ENCODE results near the gene SLC23A2.

Gene SLC23A2

DNA sequence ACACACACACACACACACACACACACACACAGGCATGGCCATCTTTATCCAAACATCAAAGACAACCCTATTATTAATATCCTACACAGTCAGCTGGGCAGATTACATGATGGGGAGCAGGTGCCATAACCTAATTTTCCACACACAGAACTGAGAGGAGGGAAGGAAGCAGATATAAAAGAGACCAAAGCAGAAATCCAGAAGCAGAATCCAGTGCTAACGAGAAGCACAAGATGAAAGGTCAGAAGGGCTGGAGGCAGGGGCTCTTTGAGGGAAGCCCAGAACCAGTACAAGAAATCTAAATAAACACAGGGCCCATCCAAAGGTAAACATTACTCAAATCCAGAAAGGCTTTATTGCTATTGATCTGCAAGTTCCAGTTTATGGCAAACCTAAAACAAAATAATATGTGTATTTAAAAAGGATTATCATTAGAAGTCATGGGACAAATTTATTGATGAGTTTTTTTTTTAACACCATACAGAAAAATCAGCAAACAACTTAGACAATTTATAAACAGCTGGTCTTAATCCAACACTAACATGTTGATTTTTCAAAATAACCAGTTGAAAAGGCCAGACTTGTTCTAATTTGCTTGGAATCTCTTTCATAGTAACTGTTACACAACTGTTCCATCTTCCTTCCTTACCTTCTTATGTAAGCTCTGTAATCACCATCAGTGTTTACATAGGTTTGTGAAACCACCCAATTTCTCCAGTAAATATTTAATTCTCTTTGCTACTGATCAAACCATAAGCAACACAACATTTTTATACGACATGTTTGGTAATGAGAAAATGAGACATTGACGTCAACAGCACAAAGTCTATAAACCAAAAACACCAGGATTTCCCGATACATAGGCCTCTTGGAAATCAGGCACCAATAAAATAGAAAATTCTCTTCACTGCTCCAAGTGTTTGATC, 34.2 kb downstream of the SLC23A2 start:
- no peak for DNase-seq (ENCODE audit: low spot score)

DNA sequence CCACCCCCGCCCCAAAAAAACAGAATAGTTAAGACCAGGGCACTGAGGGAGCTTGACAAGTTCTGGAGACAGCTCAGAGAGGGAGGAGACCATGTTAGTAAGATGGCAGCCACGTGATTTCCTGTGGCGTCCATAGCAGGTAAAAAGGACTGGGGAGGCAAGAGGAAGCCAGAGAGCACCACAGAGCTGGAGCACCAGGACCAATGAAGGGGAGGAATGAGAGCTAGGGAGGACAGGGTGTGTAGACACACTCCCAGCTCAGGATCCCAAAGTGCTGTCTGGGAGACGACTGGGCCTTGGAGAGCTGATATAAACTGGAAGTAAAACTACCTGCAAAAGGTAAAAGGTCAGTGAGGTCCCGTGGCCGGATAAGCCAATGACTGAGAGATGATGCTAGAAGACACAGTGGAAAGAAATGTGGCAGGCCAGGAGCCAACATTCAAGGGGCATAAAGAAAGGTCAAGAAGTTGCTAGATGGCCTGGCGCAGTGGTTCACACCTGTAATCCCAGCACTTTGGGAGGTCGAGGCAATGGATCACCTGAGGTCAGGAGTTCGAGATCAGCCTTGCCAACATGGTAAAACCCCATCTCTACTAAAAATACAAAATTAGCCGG, 39.0 kb downstream of the SLC23A2 start:
- DNase-seq (ENCODE audit: low spot score) = no peak

DNA sequence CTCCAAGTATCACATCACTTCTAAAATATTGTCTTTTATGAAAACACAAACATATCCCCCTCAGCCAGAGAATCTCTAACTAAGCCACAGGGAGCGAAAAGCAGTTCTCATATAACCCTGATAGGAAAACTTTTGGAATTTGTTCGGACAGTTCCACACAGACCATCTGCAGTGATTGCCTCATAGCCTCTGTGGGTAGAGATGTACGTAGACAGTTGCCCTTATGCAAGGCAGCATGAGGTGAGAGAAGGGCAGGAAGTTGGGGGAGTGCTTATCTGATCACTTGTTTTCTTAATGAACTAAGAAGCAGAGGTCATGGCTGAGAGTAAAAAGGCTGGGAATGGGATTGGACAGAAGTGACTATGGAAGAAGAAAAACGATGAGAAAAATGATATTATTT, 39.6 kb downstream of the SLC23A2 start:
- peak; percentile 42 for DNase-seq (ENCODE audit: low spot score)

DNA sequence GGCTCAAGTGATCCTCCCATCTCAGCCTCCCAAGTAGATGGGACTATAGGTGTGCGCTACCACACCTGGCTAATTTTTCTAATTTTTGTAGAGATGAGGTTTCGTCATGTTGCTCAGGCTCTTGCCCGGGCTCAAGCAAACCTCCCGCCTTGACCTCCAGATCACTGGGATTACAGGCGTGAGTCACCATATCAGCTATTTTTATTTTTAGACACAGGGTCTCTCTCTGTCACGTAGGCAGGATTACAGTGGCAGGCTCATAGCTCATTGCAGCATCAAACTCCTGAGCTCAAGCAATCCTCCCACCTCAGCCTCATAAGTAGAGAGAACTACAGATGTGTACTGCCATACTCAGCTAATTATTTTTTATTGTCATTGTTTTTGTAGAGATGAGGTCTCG, 41.7 kb downstream of the SLC23A2 start:
- DNase-seq (ENCODE audit: low spot score) = no peak

DNA sequence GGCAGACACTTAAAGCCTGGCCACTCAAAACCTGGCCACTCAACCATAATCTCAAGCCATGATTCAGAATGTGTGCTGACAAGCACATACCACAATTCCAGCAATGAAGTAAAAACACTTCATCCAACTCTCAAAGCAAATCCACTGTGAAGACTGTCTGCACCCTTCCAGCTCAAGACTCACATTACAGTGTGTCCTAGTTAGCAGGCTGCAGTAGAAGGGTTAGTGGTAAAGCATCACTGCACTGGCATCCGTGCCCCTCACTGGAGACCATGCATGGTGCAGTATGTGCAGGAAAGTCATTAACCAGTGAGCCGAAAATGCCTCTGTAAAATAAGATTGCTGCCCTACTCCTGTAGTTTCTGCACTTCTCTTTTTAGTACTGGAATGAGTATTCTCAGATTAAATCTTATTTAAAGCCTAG, 43.4 kb downstream of the SLC23A2 start:
- DNase-seq (ENCODE audit: low spot score) = no peak

DNA sequence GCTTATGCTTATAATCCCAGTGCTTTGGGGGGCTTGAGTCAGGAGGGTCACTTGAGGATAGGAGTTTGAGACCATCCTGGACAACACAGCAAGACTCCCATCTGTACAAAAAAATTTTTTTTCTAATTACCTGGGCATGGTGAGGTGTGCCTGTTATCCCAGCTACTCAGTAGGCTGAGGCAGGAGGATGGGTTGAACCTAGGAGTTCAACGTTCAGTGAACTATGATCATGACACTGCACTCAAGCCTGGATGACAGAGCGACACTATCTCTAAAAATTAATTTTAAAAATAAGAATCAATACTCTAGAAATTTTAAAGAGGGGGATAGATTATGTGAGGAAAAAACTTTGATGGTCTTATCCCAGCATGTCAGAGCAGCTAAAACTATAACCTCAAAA, 44.1 kb downstream of the SLC23A2 start:
- DNase-seq (ENCODE audit: low spot score) = no peak

DNA sequence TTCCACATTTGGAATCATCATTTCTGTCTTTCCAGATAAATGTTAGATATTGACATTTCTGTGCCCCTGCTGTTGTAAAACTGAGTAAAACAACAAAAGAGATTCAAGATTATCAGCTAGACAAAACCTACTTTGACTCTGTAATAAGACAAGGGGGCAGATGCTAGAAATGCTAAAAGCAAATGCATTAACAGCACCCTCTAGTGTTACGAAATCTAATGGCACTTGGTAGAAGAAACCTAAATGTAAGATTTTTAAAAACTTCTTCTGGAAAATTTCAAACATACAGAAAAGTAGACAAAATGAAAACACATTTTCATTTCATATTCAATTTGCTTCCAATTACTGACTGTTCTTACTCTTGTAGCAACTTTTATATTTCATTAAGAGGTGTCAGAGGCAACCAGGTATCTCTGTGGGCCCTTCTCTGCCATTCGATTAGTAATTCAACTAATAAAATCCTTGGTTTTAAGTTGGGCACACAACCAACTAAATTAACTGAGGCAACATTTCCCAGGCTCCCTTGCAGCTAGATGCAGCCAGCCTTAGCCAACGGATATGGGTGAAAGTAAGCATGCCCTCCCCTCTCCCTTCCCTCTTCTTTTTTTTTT, 45.0 kb downstream of the SLC23A2 start:
- peak; percentile 79 for DNase-seq (ENCODE audit: low spot score)

DNA sequence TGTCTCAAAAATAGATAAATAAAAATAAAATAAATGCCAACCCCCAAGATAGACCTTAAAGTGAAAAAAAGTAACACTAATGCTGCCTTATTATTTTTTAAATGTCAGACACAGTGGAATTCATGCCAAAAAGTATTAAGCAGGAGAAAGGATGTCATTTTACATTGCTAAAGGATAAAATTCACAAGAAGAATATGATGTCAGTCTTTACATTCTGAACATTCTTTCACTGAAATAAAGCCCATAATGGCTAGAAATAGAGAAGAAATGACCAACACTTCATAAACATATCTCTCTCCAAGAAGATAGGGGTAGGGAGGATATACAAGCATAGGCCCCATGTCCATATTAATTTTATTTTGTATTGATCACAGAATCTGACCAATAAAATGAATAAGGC, 47.4 kb downstream of the SLC23A2 start:
- no peak for DNase-seq (ENCODE audit: low spot score)

DNA sequence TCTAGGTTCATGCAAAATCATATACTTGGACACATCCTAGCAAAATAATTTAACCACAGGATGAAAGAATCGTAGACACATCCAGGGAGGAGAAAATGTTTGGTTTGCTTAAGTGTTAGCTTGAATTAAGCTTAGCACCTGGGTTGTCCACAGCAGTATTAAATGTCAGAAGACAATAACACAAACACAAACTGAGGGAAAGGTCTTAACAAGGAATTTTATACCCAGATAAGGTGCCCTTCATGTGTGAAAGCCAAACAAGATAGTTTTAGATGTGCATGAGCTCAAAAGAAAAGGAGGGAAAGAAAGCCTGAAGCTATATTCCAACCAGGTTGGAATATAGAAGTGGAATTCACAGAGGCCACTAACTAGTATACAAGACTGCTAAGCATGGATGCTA, 49.1 kb downstream of the SLC23A2 start:
- no peak for DNase-seq (ENCODE audit: low spot score)

DNA sequence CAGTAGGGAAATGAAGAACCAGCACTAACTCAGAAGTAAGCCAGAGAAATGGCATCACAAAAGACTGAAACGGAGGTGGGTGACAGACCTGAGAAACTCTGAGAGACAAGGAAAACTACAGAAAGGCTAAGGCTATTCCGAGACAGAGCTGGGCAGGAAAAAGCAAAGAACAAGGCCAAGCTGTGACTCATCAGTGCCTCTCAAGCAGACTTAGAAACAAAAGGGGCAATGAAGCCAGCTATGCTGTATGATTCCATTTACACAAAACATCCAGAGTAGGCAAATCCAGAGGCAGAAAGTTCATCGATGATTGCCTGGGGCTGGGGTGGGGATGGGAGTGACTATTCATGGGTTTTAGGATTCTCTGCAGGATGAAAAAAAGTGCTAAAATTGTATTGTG, 50.0 kb downstream of the SLC23A2 start:
- peak; percentile 100 for DNase-seq (ENCODE audit: low spot score)

DNA sequence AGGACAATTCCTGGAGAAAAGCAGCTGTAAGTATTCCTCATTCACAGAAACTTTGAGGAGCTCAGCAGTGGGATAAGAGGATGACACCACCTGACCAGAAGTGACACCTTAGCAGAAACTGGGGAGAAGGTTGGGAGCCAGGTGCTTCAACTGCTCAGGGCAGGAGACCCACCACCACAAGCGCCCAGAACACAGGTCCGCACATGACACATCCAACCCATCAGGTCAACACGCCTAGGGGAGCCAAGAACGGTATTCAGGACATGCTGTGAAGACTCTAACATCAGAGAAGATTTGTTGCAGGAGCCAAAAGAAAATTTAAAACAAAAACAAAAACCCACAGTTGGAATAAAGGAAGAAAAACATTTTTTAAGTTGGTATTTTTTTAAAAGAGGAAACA, 50.5 kb downstream of the SLC23A2 start:
- no peak for DNase-seq (ENCODE audit: low spot score)

DNA sequence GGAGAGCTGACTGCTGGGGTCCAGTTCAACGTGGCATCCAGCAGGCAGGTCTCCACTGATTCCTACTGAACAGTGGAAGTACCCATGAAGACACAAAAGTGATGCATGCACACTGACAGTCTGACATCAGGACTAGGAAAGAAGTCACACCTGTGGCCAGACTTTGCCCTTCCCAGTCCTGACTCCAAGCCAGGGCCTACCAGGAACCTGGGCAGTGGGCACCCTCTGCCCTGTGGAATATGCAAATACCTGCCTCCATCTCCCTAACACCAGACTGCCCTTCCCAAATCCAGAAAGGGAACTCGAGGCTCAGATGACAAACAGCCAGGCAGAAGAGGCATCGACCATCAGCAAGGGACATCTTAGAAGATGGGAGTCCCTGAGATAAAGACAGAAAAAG, 50.9 kb downstream of the SLC23A2 start:
- DNase-seq (ENCODE audit: low spot score) = no peak

DNA sequence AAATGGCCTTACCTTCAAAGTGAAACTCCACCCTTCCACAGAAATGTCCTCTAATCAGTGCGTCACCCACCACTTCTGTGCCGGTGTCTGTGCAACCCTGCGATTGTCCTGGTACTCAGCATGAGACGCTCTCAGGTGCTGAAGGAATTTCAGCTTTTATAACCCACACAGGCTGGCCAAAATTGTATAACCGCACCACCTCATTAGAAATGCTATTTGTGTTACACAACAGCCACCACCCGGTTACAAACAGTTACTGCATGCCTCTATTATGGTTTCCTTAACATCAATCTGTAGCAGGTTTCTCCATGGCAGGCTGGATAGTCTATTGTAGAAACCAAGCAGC, 51.5 kb downstream of the SLC23A2 start:
- DNase-seq (ENCODE audit: low spot score) = no peak

DNA sequence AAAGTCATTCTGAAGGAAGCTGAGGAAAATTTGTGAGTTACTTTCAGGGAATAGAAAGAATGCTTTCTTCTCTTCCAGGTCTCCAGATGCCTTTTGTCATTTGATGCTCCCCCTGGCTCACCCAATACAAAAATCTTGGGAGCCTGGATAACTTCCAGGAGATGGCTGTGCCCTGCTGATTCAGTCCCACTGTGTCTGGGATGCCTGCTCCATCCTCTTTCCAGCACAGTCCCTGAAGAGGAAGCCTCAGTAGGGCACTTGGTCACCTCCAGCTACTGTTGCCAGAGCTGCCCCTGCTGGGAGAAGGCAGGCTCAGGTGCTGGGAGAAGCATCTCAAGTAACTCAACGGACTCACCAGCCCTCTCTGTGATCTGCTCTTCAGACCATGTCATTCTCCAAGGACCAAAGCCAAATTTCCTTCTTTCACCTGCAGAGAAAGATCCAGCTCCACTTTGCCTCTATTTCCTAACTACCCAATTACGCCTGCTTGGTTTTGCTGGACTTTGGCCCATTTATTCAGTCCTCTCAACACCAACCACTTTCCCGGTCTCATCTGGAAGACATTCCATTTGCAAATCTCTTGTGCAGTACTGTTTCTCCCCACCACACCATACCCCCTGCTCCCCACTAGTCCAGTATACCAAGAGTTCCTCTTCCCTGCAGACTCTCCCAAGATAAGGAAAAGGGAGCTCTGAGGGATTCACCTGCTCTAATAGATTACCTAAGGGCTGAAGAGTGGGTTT, 53.3 kb downstream of the SLC23A2 start:
- DNase-seq (ENCODE audit: low spot score) = no peak

DNA sequence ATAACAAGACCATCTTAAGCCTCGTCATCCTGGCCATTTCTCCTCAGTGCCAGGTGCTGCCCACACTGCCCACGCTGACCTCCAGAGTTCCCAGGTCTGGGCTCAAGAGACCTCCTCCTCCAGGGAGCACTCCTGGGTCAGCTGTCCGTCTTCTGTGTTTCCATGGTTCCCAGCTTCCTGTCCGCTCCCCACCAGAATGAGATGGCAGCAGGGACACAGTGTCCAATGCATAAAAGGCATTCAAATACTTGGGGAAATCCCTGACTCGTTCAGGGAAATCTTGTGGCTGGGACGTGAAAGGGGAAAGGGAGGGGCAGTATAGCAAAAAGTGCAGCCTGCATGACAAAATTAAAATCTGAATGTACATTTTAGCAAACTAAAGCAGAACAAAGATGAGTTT, 54.3 kb downstream of the SLC23A2 start:
- DNase-seq (ENCODE audit: low spot score) = no peak

DNA sequence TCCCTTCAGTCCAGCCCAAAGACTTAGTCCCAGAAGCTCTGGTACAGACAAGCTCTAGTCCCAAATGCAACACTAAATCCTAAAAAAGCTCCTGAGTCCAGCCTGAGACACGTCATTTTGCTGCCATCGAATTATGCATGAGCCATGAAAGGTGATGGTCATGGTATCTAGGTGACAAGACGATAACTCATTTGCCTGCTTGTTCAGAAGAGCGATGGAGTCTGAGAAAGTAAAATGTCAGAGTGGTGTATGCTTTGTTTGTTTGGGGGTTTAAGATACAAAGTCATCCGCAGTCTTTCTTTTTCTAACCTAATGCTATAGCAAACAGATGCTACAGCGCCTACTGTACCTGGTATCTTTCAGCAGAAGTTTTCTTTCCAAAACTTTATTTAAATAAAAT, 54.7 kb downstream of the SLC23A2 start:
- DNase-seq (ENCODE audit: low spot score) = no peak

DNA sequence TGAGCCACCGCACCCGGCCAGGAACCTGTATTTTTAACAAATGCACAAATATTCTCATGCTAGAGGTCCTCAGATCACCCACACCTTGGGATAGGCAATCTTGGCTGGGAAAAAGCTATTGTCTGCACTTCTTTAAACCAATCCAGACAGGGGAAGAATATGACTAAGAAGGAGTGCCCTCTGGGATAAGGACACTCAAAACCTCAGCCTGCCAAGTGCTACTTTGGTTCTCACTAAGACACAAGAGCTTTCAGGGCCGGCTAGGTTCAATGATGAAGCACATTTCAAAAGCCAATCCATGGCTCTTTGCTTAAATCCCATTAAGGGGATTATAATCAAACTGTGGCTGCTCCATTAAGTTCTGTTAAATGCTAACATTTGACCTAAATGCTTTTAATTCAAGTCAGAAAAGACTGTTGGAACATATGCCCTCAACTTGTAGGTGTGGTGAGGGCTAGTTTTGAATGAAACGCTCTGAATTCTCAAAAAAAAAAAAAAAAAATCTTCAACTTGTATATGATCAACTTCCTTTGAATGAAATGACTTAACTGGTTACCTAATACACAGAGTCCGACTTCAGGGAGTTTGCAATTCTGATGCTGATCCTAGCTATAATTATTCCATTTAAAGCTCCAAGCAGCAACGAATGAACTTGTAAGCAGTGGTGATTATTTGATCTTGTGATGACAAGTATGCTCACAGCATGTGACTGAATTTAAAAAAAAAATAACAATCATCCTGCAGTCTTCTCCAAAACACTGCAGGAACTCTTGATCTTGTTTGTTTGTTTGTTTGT, 56.6 kb downstream of the SLC23A2 start:
- peak; percentile 40 for DNase-seq (ENCODE audit: low spot score)

DNA sequence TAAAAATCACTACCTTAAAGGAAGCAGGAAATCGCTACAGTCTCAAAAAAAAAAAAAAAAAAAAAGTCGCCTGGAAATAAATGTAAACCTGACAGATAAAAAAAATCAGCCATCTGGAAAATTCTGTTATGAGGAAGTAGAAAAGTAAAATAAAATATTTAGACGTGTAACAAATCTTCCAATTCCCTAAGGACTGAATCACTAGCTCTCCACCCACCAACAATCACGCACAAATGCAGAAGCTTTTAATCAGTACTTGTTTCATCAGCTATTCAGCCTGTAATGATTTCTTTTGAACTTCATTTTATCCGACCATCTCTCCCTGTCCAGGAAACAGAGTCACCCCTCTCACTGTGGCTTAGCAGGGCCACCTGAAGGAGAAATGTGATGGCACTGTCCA, 59.0 kb downstream of the SLC23A2 start:
- DNase-seq (ENCODE audit: low spot score) = no peak

DNA sequence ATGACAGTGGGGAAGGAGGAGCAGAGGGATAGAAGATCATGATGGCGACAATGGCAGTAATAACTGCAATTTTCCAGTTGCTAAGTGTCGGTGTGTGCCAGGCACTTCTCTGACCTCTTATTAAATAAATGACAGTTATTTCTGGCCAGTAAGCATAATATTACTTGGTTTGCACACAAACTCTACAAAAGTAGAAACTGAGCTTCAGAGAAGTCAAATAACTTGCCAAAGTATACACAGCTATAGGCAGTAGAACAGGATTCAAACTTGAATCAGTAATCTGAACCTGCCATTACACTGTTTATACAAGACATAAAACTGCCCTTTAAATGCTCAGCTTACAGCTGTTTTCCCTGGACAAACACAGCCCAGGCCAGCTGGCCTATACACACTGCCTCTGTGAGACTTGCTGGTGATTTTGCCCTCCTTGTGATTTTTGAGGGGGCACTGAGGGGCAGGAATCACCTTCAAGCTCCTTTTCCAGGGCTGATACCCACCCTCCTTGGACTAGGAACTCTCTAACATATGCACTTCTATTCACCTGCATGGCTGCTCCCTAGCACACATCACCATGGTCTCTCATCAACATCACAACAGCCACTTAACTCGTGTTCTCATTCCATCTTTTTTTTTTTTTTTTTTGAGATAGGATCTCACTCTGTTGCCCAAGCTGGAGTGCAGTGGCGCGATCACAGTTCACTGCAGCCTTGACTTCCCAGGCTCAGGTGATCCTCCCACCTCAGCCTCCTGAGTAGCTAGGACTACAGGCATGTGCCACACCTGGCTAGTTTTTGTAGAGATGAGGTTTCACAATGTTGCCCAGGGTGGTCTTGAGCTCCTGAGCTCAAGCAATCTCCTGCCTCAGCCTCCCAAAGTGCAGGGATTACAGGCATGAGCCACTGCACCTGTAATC, 63.6 kb downstream of the SLC23A2 start:
- DNase-seq (ENCODE audit: low spot score) = no peak

DNA sequence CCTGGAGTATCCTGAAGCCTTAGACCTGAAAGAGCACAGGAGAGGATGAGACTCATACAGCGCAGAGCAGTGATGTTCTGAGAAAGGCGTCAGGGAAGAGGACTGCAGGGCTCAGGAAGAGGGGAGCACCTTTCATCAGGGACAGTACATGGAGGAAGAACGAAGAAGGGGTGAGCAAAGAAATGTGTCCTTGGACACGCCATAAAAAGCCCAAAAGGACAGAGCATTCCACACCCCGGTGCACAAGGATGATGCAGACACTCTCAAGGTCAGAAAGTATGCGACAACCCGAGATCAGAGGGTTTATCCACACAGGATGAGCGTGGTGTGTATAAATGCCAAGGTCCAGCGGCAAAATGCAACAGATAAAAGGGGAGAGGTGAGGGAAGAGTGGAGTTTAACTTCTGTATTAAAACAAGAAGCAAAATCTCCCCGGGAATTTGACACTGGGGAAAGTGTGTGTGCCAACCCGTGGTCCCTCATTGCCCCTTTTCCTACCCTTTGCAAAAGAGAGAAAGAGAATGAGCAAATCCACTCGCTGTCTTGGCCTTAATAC, 64.4 kb downstream of the SLC23A2 start:
- DNase-seq (ENCODE audit: low spot score) = no peak
